Measurements from ENCODE around the gene LNPEP. TPM values are rescaled to one million over a fixed set of nuclear protein-coding genes. Genes with fewer than 3 reads are reported as not detected.

The LNPEP gene
- 5.5 to 10.8 TPM (median 9.1 TPM) in 5 replicates for total RNA-seq (2022; extraction: Qiagen RNA extraction)

GRCh38 chr5:96935559-96936430, at the start of gene LNPEP:
Gene LNPEP (plus strand): TSS chr5:96936080. CDS start chr5:96936156, 76 bp downstream.

Other genes with a start within 250 kb of the LNPEP start
- 7.4 to 13.0 TPM (median 11.9 TPM) in 5 replicates for gene ERAP1, start 128.1 kb upstream of the LNPEP start, total RNA-seq (2022; extraction: Qiagen RNA extraction)
- 0.82 to 1.5 TPM (median 1.1 TPM) in 5 replicates for gene ERAP2, start 59.6 kb upstream of the LNPEP start, total RNA-seq (2022; extraction: Qiagen RNA extraction)
- gene LIX1, start 206.5 kb downstream of the LNPEP start, total RNA-seq (2022; extraction: Qiagen RNA extraction) = not detected in 5 replicates
- 20.3 to 29.1 TPM (median 24.1 TPM) in 5 replicates for gene RIOK2, start 247.2 kb downstream of the LNPEP start, total RNA-seq (2022; extraction: Qiagen RNA extraction)